Activated CD8-positive, alpha-beta memory T cell treated with anti-CD3 and anti-CD28 coated beads for 4 hours (primary cell): ENCODE measurements around the gene EDA.

Experiments
- DNase-seq, 2 donors: peaks; one replicate each; pipeline ENCODE4 v3.0.0-alpha.2; 2020; ENCODE audit warnings: low read depth in 2 of 2

Gene EDA

DNA sequence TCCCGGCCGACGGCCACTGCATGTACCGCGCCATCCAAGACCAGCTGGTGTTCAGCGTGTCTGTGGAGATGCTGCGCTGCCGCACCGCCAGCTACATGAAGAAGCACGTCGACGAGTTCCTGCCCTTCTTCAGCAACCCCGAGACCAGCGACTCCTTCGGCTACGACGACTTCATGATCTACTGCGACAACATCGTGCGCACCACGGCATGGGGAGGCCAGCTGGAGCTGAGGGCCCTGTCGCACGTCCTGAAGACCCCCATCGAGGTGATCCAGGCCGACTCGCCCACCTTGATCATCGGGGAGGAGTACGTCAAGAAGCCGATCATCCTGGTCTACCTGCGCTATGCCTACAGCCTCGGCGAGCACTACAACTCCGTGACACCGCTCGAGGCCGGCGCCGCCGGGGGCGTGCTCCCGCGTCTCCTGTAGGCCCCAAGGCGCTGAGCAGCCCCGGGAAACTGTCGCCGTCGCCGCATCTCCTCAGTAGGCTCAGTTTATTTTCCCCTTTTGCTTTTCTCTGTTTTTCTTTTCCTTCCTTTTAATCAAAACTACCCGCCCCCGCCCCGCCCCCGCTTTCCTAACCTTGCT is 447.1 kb downstream of the EDA start:
- DNase-seq = no peak

DNA sequence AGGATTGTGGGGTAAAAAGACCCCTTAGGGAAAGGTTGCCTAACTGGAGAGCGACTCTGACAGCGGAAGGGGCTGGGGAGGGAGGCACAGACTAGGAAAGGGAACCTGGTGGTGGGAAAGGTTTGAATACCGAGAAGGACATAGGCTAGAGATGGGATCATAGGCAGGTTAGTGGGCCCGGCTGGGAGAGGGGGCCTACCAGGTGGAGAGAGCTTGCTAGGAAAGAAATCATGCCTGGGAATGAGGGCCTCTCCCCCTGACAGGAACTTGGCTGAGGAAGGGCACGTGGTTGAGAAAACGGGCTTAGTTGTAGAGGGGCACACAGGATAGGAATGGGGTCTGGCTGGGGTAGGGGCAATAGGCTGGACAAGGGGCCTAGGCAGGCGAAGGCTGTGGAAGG is 450.7 kb downstream of the EDA start:
- no peak for DNase-seq

DNA sequence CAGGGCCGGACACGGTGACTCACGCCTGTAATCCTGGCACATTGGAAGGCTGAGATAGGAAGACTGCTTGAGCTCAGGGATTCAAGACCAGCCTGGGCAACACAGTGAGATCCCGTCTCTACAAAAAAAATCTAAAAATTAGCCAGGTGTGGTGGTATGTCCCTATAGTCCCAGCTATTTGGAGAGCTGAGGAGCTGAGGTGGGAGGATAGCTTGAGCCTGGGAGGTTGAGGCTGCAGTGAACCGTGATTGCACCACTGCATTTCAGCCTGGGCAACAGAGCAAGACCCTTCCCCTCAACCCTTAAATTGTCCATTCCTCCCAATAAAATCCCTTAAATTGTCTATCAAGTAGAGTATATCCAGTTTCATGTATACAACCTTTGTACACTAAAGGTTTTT is 463.4 kb downstream of the EDA start:
- no peak for DNase-seq

DNA sequence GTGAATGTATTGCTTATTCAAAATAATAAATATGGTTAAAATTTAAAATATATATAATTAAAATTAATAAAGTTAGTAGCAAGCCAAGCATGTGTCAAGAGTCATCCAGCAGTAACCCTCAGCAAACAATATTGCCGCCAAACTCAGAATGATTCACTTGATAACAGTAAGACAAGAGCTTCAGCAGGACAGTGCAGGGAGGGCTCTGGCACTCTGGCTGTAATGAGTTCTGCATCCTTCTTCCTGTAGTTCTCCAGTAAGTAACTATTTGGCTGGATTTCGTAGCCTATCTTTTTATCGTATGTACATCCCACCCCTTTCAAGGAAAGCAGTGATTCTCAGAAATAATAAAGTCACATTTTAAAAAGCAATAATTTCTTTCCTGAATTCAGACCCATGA is 464.0 kb downstream of the EDA start:
- no peak for DNase-seq

DNA sequence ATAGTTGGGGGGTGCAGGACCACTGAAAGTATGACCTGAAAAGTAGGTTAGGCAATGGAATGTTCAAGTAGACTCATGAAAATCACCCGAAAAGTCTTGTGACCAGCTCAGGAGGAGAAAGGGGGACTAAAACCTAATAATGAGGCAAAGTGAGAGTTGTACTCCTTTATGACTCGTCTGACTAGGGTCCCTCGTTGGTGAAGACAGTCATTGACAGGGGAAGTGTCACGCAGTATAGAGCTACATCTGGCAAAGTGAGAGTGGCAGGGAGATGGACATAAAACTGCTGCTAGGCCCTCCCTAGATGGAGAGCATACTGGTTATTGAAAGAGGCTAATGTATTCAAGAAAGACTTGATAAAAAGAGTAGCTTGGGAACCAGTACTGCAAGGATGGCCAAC is 466.8 kb downstream of the EDA start:
- DNase-seq = no peak

DNA sequence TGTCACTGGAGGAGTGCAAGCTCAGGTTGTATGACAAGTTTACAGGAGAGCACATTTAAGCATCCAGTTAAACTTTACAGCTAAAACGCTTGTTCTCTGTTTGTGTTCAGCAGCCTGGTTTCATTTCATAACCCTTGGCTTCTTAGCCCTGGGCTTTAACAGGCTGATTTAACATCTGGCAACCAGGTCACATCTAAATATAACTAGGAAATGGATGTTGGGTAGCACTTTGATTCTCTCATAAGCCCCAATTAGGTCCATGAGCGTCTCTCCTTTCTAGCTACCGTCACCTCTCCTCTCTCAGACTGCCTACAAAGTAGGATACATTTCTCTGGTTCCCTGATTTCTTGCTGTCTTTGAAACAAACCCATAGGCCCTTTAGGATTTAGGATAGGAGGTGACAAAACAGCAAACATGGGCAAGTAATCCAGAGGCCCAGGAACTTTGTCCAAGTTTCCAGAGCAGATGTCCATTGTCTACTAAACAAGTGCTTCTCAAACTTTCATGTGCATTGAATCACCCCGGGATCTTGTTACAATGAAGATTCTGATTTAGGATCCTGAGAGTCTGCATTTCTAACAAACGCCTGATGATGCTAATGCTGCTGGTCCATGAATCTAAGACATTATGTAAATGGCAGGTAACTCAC is 468.8 kb downstream of the EDA start:
- DNase-seq = no peak

DNA sequence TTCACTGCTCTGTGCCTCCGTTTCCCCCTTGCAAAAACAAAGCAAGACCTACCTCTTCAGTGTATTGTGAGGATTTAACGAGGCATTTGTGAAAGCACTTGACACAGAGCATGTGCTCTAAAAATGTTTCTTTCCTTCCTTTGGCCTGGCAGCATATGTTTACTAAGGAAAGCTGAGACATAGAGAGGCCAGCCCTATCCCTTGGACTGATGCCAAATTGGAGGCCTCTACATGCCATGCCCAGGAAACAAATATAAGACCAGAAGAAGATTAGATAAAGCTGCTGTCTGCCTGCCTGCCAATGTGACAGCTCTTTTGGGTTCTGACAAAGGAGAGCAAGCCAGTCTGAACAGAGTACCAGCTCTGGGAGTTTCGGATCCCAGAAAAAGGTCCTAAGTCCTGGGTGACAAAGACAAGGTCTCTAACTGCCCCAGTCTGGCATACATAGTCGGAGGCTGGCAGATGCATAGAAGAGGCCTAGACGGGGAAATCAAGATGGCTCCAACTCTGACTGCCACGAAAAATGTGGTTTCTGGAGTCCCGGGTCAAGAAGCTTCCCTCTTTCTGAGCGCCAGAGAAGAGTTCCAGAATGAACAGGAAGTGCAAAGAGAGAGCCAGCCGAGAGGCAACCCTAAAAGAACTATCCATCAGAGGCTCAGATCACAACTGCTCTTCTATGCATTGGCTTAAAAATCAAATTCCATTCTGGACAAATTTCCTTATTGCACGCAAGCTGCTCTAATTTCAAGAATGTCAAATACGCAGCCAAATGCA is 472.1 kb downstream of the EDA start:
- DNase-seq = no peak

DNA sequence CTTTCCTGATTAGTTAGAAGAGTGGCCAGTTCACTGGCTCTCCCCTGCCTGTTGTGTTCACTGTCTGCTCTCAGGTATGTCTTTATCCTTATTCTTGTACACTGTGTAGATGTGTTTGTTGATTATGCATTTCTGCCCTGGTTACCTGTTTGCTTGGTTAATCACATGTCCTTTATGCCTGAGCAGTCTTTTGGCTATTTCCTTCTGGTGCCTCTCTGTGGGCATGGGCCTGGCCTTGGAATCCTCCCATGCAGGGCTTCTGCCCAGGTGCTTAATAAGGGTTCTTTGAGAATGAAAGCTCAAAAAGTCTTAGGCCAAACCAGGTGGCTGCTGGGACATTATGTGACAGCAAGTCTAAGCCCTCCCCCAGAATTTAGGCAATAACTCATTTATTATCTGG is 472.8 kb downstream of the EDA start:
- DNase-seq = no peak
